ENCODE results near the gene IARS1. TPM values are rescaled to one million over a fixed set of nuclear protein-coding genes. Genes with fewer than 3 reads are reported as not detected.

Gene IARS1
- total RNA-seq, 1 donor from 2014 or later = 238 TPM

DNA sequence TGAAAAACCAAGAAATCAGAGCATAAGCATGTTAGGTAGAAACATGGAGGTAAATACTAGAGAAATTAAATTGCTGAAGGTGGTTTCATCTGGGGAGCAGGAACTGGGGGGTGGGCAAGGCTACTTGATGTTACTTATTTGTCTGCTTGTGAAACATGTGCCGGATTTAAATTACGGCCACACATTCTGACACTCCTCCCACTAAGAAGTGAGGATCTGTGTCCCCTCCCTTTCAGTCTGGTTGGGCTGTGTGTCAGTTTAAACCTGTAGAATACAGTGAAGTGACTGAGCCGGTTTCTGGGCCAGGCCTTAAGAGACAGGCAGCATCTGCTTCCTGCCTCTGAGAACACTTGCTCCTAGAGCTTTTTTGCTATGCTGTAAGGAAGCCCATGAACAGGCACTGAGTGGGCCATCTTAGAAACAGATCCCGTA, 2.3 kb upstream of the IARS1 start:
- no peak for DNase-seq (ENCODE audit: low read depth)

DNA sequence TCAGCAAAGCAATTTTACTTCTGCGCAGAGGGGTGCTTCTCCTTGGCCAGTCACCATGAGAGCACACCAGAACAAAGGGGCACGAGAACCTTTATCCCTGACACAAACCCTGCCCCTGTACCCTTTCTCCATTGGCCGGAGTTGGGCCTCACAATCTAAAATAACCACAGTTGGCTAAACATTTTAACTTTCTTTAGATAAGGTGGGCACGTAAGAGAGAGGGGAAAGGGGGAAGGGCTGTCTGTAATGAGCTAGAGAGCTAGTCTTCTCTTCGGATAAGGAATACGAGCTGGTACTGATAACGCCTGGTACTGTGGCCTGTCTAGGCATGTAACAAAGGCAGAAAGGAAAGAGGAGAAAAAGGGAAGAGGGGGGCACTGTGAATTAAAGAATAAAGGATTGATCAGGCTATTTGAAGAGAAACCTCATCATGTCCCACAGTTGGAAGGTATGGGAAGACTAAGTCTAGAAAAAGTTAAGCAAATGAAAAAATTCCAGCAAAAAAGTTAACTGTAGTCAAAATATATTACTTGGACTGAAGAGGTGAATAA, 1.8 kb upstream of the IARS1 start:
- DNase-seq (ENCODE audit: low read depth) = no peak

DNA sequence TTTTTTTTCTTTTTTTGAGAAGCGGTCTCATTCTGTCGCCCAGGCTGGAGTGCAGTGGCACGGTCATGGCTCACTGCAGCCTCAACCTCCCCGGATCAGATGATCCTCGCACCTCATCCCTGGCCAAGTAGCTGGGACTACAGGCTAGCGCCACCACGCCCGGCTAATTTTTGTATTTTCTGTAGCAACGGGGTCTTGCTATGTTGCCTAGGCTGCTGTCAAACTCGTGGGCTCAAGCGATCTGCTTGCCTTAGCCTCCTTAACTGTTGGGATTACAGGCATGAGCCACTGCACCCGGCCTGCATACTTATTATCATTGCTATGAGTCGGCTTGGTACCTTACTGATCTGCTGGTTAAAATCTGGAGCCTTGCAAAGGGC, 790 bp upstream of the IARS1 start:
- DNase-seq (ENCODE audit: low read depth) = peak; percentile 30

- no peak for DNase-seq (ENCODE audit: low read depth)
These were observed 482 bp downstream of the IARS1 start for GRCh38 chr9:92293075-92293354.

DNA sequence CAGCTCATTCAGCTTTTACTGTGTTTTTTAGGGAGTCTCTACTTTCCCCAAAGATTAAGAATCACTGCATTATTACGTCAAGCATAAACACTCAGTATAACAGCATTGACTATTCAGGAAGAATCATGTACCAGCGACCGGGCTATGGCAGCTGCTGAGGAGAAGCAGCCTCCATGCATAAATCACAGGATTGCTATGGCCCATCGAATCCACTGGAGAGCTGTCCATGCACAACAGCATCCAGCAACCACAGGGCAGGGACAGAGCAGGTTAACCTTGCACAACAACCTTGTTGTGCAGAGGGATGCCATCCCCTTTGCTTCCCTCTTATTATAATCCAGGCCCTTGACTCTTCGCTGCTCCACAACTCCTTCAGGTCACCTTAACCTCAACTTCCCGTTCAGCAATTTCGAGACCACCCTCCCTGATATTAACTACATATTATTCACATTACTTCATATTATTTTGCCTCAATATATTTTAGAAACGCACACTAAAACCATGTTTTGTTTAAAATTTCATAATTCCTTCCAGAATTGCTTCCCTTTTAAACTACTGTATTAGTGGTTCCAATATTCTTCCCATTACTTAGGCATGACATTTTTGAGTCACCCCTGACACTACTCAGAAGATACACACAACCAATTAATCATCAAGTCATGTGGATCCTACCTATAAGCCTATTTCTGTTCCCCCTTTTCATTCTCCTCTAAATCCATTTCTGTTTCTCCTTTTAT, 991 bp downstream of the IARS1 start:
- no peak for DNase-seq (ENCODE audit: low read depth)

DNA sequence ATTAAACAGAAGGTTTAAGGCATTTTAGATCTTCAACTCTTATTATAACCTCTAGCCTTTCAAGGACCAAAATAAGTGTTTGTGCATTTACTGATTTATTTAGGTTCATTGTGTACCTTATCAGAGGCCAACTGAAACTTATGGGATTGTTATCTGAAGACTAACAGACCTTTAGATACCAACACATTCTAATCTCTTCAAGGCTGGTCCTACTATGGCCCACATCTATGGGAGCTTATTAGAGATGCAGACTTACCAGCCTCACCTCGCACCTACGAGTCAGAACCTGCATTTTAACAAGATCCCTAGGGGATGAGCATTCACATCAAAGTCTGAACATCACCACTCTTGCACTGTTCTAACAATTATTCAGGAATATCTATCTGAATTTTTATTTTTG, 1.9 kb downstream of the IARS1 start:
- no peak for DNase-seq (ENCODE audit: low read depth)

GRCh38 chr9:92290785-92291429, 2.6 kb downstream of the IARS1 start:
- no peak for DNase-seq (ENCODE audit: low read depth)

DNA sequence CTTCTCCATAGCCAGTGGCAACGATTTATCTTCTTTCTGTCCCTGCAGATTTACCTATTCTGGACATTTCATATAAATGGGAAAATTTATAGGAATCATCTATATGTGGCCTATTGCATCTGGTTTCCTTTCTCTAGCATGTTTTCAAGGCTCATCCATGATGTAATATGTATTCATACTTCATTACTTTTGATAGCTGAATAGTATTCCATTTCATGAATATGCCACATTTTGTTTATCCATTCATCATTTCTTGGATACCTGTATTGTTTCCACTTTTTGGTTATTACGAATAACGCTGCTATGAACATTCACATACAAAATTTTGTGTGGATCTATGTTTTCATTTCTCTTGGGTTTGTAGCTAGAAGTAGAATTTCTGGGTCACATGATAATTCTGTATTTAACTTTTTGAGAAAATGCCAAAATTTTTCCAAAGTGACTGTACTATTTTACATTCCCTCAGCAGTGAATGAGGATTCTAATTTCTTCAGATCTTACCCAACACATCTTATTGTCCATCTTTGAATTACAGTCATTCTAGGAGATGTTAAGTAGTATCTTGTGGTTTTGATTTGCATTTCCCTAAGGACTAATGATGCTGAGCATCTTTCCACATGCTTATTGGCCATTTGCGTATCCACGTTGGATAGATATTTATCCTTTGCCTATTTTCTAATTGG, 3.6 kb downstream of the IARS1 start:
- no peak for DNase-seq (ENCODE audit: low read depth)

DNA sequence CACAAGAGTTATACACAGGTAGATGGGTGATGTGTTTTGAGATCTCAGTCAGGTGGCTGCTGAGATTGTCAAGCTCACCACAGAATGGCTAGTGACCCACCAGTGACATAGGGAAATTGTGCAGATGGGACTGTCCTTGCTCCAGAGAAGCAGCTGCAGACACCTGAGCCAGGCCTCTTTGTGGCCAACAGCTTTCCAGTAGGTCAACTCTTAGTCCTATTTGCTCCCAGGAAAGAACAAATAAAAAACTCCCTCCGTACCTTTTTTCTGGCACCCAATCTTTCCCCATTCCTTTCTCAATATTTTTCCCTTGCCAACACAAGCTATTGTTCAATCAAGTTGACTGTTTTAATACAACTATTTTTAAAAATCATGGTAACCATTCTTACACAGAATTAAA, 14.2 kb downstream of the IARS1 start:
- DNase-seq (ENCODE audit: low read depth) = no peak

- DNase-seq (ENCODE audit: low read depth) = no peak
These were observed 15.4 kb downstream of the IARS1 start for GRCh38 chr9:92278110-92278509.

GRCh38 chr9:92276331-92277032, 17.0 kb downstream of the IARS1 start:
- DNase-seq (ENCODE audit: low read depth) = no peak

GRCh38 chr9:92275541-92275940, 18.0 kb downstream of the IARS1 start:
- DNase-seq (ENCODE audit: low read depth) = no peak

DNA sequence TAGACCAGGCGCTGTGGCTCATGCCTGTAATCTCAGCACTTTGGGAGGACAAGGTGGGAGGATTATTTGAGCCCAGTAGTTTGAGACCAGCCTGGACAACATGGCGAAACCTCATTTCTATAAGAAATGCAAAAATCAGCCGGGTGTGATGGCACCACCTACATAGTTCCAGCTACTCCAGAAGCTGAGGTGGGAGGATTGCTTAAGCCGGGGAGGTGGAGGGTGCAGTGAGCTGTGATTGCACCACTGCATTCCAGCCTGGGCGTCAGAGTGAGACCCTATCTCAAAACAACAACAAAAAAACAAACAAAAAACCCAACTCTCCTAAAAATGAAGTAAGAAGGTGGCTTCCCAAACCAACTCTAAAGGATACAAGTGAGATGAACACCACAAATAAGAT, 23.0 kb downstream of the IARS1 start:
- no peak for DNase-seq (ENCODE audit: low read depth)

- no peak for DNase-seq (ENCODE audit: low read depth)
These were observed 27.0 kb downstream of the IARS1 start for GRCh38 chr9:92266486-92266885.

DNA sequence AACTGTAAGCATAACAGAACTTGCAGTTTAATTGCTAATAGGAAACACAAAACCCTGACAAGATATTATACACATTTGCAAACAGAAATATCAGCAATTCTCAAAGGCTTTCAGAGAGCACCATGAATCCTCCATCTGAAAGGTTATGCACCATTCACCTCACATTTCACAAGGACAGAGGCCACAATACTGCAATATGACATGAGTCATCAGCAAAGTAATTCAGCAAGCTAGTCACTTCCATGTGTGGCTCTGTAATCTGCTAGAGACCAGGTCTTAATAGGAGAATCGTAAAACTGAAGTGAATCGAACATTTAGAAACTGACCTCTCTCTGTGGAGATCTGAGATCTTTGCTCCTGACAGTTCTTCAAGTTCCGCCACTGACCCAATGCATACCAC, 28.3 kb downstream of the IARS1 start:
- no peak for DNase-seq (ENCODE audit: low read depth)

DNA sequence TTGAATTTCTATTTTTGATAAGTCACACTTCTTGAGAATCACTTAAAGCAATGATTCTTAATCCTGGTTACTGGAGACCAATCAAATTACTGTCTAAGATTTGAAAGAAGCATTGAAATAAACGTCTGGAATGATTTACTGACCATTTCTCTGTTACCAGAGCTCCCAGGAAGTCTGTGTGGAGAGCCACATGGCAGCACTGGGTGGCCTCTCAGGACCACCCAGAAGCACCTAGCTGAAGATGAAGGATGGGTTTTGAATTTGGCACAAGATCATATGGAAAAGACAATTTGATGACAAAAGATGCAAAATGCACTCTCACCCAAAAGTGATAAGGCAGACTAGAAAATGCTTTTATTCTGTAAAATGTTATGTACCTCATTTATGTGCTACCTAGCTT, 30.4 kb downstream of the IARS1 start:
- no peak for DNase-seq (ENCODE audit: low read depth)

GRCh38 chr9:92257327-92257726, 36.2 kb downstream of the IARS1 start:
- no peak for DNase-seq (ENCODE audit: low read depth)

DNA sequence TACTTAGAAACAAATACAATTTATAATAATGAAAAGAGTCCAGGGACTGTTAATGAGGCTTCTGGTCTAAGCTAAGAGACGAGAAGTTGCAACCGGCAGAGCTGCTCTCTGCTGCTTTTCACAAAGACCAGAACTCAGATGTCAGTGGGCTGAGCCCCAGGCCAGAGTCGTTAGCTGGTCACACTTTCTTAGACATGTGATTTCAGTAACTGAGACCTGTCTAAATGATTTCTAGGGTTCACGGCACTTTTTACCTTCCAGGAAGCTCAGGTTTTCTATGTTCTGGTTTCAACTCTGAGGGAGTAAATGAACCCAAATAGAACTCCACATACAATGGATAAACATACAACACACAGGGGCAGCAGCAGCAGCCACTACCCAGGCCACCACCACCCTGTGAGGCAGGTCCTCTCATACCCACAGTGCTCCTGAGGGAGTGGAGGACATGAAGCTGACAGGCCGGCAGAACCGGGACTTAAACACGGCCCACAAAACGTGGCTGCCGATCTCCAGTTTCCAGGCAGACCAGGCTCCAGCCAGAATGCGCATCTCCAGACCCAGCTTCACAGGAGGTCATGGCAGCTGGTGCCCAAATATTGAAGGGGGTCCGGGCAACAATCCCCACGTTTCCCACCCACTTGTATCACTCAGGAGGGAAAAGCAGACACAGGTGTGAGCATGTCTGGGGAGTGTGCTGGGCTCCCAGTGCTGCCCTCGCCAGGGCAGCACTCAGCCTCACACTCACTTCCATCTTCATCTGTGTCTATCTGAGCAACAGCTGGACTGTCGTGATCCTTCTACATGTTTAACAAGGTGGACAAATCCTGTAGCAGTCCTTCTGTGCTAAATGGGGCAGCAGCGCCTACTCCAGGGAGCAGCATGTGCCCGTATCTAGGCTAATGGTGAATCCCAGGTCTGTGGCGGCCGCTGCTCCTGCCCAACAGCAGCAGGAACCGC, 38.8 kb downstream of the IARS1 start:
- DNase-seq (ENCODE audit: low read depth) = no peak

GRCh38 chr9:92253656-92254055, 39.8 kb downstream of the IARS1 start:
- DNase-seq (ENCODE audit: low read depth) = no peak

GRCh38 chr9:92247981-92248380, 45.5 kb downstream of the IARS1 start:
- DNase-seq (ENCODE audit: low read depth) = no peak

- no peak for DNase-seq (ENCODE audit: low read depth)
These were observed 46.2 kb downstream of the IARS1 start for GRCh38 chr9:92247296-92247695.
